ENCODE results near the gene CLEC4M.
"Not testable (repeated sequence)": the region's sequence is repeated elsewhere in the genome, so short reads cannot be mapped to it uniquely, and the experiment has no call there.

The CLEC4M gene

DNA sequence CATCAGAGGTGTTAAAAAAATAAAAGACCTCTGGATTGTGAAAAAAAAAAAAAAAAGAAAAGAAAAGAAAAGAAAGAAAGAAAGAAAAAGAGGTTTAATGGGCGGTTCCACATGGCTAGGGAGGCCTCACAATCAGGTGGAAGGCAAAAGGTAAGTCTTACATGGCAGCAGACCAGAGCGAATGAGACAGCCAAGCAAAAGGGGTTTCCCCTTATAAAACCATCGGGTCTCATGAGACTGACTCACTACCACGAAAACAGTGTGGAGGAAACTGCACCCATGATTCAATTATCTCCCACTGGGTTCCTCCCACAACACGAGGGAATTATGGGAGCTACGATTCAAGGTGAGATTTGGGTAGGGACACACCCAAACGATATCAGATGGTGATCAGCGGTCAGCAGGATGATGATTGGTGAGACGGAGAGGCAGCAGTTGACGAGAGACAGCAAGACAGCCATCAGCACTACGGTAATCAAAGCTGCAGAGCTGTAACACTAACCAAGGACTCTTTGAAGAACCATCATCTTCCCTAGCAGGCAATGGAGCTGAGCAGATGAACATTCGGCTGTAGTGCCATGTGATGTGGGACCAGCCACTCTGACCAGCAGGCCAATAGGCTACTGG lies 11.8 kb upstream of the CLEC4M start:
- Histone ChIP-seq H3K9me3 (ENCODE audit: control insufficient read depth, insufficient read depth, low read length) (no peaks in the 10 kb centered on the region), H3K36me3 (ENCODE audit: control insufficient read depth, insufficient read depth, low read length) (no peaks in the 10 kb centered on the region), H3K27ac (ENCODE audit: low read length) (no peak overlapping the region), H3K4me1 (ENCODE audit: control insufficient read depth, insufficient read depth, low read length) (peaks cover 3% of the 10 kb centered on the region; the same call in 1 of the 2 replicates), H3K4me3 (ENCODE audit: low read length) (no peak overlapping the region), H3K27me3 (ENCODE audit: control insufficient read depth, insufficient read depth, low read length) (no peaks in the 10 kb centered on the region)
- no CpG with 5 or more reads among the region's 12 CpGs for WGBS (ENCODE audit: insufficient coverage, insufficient read length)
- no peak for DNase-seq (ENCODE audit: low read depth, low spot score)

DNA sequence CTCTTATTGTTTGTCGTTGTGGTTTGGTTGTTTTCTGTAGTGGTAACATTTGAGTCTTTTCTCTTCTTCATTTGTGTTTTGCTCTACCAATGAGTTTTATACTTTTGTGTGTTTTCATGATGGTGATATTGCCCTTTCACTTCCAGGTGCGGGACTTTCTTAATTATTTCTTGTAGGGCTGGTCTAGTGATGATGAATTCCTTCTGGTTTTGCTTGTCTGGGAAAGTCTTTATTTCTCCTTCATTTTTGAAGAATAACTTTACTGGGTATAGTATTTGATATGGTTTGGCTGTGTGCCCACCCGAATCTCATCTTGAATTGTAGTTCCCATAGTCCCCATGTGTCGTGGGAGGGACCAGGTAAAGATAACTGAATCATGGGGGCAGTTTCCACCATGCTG lies 6.8 kb upstream of the CLEC4M start:
- no CpG with 5 or more reads among the region's 4 CpGs for WGBS (ENCODE audit: insufficient coverage, insufficient read length)
- no peaks in the 10 kb centered on the region for H3K4me1 ChIP-seq (ENCODE audit: control insufficient read depth, insufficient read depth, low read length)
- no peaks in the 10 kb centered on the region for H3K27me3 ChIP-seq (ENCODE audit: control insufficient read depth, insufficient read depth, low read length)
- 0 out of 2 replicates have a peak, but pooled peaks cover 2% of the 10 kb centered on the region for H3K9me3 ChIP-seq (ENCODE audit: control insufficient read depth, insufficient read depth, low read length)
- DNase-seq (ENCODE audit: low read depth, low spot score) = no peak
- no peak overlapping the region for H3K27ac ChIP-seq (ENCODE audit: low read length)
- H3K4me3 ChIP-seq (ENCODE audit: low read length) = no peak overlapping the region
- H3K36me3 ChIP-seq (ENCODE audit: control insufficient read depth, insufficient read depth, low read length) = no peaks in the 10 kb centered on the region

GRCh38 chr19:7757358-7757757 lies 5.7 kb upstream of the CLEC4M start:
- no peaks in the 10 kb centered on the region for H3K4me1 ChIP-seq (ENCODE audit: control insufficient read depth, insufficient read depth, low read length)
- WGBS (ENCODE audit: insufficient coverage, insufficient read length) = no CpG with 5 or more reads among the region's 3 CpGs
- H3K27me3 ChIP-seq (ENCODE audit: control insufficient read depth, insufficient read depth, low read length) = no peaks in the 10 kb centered on the region
- H3K4me3 ChIP-seq (ENCODE audit: low read length) = no peak overlapping the region
- no peaks in the 10 kb centered on the region for H3K36me3 ChIP-seq (ENCODE audit: control insufficient read depth, insufficient read depth, low read length)
- H3K27ac ChIP-seq (ENCODE audit: low read length) = no peak overlapping the region
- DNase-seq (ENCODE audit: low read depth, low spot score) = no peak
- 0 out of 2 replicates have a peak, but pooled peaks cover 2% of the 10 kb centered on the region for H3K9me3 ChIP-seq (ENCODE audit: control insufficient read depth, insufficient read depth, low read length)

GRCh38 chr19:7759156-7759555 lies 3.9 kb upstream of the CLEC4M start:
- no CpG with 5 or more reads among the region's 1 CpG for WGBS (ENCODE audit: insufficient coverage, insufficient read length)
- DNase-seq (ENCODE audit: low read depth, low spot score) = no peak
- no peaks in the 10 kb centered on the region for H3K4me1 ChIP-seq (ENCODE audit: control insufficient read depth, insufficient read depth, low read length)

DNA sequence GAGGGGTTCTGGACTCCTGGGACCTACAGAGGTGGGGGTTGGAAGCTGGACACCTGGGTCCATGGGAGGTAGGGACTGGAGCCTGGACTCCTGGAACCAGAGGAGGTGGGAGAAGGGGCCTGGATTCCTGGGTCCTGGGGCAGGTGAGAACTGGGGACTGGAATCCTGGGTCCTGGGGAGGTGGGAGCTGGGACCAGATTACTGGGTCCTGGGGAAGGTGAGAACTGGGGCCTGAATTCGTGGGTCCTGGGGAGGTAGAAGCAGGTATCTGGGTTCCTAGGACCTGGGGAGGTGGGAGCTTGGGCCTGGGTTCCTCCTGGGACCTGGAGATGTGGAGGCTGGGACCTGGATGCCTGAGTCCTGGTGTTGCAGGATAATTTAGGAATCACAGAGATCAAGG lies 653 bp downstream of the CLEC4M start:
- no peak overlapping the region for H3K4me3 ChIP-seq (ENCODE audit: low read length)
- H3K27me3 ChIP-seq (ENCODE audit: control insufficient read depth, insufficient read depth, low read length) = no peaks in the 10 kb centered on the region
- H3K27ac ChIP-seq (ENCODE audit: low read length) = no peak overlapping the region
- no peaks in the 10 kb centered on the region for H3K36me3 ChIP-seq (ENCODE audit: control insufficient read depth, insufficient read depth, low read length)
- no peak for DNase-seq (ENCODE audit: low read depth, low spot score)
- H3K9me3 ChIP-seq (ENCODE audit: control insufficient read depth, insufficient read depth, low read length) = no peaks in the 10 kb centered on the region
- no CpG with 5 or more reads among the region's 1 CpG for WGBS (ENCODE audit: insufficient coverage, insufficient read length)
- no peaks in the 10 kb centered on the region for H3K4me1 ChIP-seq (ENCODE audit: control insufficient read depth, insufficient read depth, low read length)

More at GRCh38 chr19:7759156-7759555, 3.9 kb upstream of the CLEC4M start:
- Histone ChIP-seq H3K36me3 (ENCODE audit: control insufficient read depth, insufficient read depth, low read length) (no peaks in the 10 kb centered on the region), H3K27ac (ENCODE audit: low read length) (no peak overlapping the region), H3K27me3 (ENCODE audit: control insufficient read depth, insufficient read depth, low read length) (no peaks in the 10 kb centered on the region), H3K9me3 (ENCODE audit: control insufficient read depth, insufficient read depth, low read length) (0 out of 2 replicates have a peak, but pooled peaks cover 2% of the 10 kb centered on the region), H3K4me3 (ENCODE audit: low read length) (no peak overlapping the region)

GRCh38 chr19:7764157-7764556 lies 1.1 kb downstream of the CLEC4M start:
- not testable (repeated sequence) for DNase-seq (ENCODE audit: low read depth, low spot score); H3K36me3 ChIP-seq (ENCODE audit: control insufficient read depth, insufficient read depth, low read length); H3K4me1 ChIP-seq (ENCODE audit: control insufficient read depth, insufficient read depth, low read length); H3K9me3 ChIP-seq (ENCODE audit: control insufficient read depth, insufficient read depth, low read length); H3K4me3 ChIP-seq (ENCODE audit: low read length); H3K27me3 ChIP-seq (ENCODE audit: control insufficient read depth, insufficient read depth, low read length); H3K27ac ChIP-seq (ENCODE audit: low read length)
- WGBS (ENCODE audit: insufficient coverage, insufficient read length) = no CpG with 5 or more reads among the region's 3 CpGs

GRCh38 chr19:7765043-7765442 lies 2.0 kb downstream of the CLEC4M start:
- H3K27me3 ChIP-seq (ENCODE audit: control insufficient read depth, insufficient read depth, low read length) = not testable (repeated sequence)
- WGBS (ENCODE audit: insufficient coverage, insufficient read length) = no CpG with 5 or more reads among the region's 2 CpGs

DNA sequence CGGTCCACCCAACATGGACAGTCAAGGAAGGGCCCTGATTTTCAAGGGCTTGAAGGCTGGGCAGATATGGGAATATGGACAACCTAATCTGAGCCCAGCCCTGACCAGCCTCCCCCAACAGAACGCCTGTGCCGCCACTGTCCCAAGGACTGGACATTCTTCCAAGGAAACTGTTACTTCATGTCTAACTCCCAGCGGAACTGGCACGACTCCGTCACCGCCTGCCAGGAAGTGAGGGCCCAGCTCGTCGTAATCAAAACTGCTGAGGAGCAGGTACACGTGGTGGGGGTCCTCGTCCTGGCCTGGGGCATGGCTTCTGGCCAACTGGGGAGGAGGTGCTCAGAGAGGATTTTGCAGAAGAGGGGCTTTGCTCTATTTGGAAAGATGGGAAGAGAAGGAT lies 3.5 kb downstream of the CLEC4M start:
- WGBS (ENCODE audit: insufficient coverage, insufficient read length) = no CpG with 5 or more reads among the region's 11 CpGs
- Histone ChIP-seq H3K36me3 (ENCODE audit: control insufficient read depth, insufficient read depth, low read length) (no peaks in the 10 kb centered on the region), H3K27ac (ENCODE audit: low read length) (no peak overlapping the region), H3K27me3 (ENCODE audit: control insufficient read depth, insufficient read depth, low read length) (no peaks in the 10 kb centered on the region), H3K4me3 (ENCODE audit: low read length) (no peak overlapping the region), H3K9me3 (ENCODE audit: control insufficient read depth, insufficient read depth, low read length) (no peaks in the 10 kb centered on the region), H3K4me1 (ENCODE audit: control insufficient read depth, insufficient read depth, low read length) (no peaks in the 10 kb centered on the region)
- no peak for DNase-seq (ENCODE audit: low read depth, low spot score)

More at GRCh38 chr19:7765043-7765442, 2.0 kb downstream of the CLEC4M start:
- not testable (repeated sequence) for H3K36me3 ChIP-seq (ENCODE audit: control insufficient read depth, insufficient read depth, low read length); H3K4me3 ChIP-seq (ENCODE audit: low read length); DNase-seq (ENCODE audit: low read depth, low spot score); H3K4me1 ChIP-seq (ENCODE audit: control insufficient read depth, insufficient read depth, low read length); H3K27ac ChIP-seq (ENCODE audit: low read length); H3K9me3 ChIP-seq (ENCODE audit: control insufficient read depth, insufficient read depth, low read length)

GRCh38 chr19:7767487-7767886 lies 4.4 kb downstream of the CLEC4M start:
- no peaks in the 10 kb centered on the region for H3K4me1 ChIP-seq (ENCODE audit: control insufficient read depth, insufficient read depth, low read length)
- no peaks in the 10 kb centered on the region for H3K9me3 ChIP-seq (ENCODE audit: control insufficient read depth, insufficient read depth, low read length)
- no peaks in the 10 kb centered on the region for H3K27me3 ChIP-seq (ENCODE audit: control insufficient read depth, insufficient read depth, low read length)
- WGBS (ENCODE audit: insufficient coverage, insufficient read length) = no CpG with 5 or more reads among the region's 4 CpGs
- no peak for DNase-seq (ENCODE audit: low read depth, low spot score)
- no peak overlapping the region for H3K4me3 ChIP-seq (ENCODE audit: low read length)
- no peaks in the 10 kb centered on the region for H3K36me3 ChIP-seq (ENCODE audit: control insufficient read depth, insufficient read depth, low read length)
- H3K27ac ChIP-seq (ENCODE audit: low read length) = no peak overlapping the region

DNA sequence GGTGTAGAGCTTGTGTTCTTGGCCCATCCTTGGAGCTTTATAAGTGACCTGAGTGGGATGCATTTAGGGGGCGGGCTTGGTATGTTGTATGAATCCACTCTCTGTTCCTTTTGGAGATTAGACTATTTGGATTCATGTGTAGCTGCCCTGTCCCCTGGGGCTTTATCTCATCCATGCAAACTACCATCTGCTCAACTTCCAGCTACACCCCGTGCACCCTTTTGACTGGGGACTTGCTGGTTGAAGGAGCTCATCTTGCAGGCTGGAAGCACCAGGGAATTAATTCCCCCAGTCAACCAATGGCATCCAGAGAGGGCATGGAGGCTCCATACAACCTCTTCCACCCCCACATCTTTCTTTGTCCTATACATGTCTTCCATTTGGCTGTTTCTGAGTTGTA lies 6.1 kb downstream of the CLEC4M start:
- H3K27ac ChIP-seq (ENCODE audit: low read length) = no peak overlapping the region
- no peaks in the 10 kb centered on the region for H3K4me1 ChIP-seq (ENCODE audit: control insufficient read depth, insufficient read depth, low read length)
- H3K27me3 ChIP-seq (ENCODE audit: control insufficient read depth, insufficient read depth, low read length) = no peaks in the 10 kb centered on the region
- H3K36me3 ChIP-seq (ENCODE audit: control insufficient read depth, insufficient read depth, low read length) = no peaks in the 10 kb centered on the region
- H3K4me3 ChIP-seq (ENCODE audit: low read length) = no peak overlapping the region
- no peak for DNase-seq (ENCODE audit: low read depth, low spot score)
- H3K9me3 ChIP-seq (ENCODE audit: control insufficient read depth, insufficient read depth, low read length) = no peaks in the 10 kb centered on the region
- WGBS (ENCODE audit: insufficient coverage, insufficient read length) = no CpG with 5 or more reads among the region's 2 CpGs

GRCh38 chr19:7771072-7771471 lies 8.0 kb downstream of the CLEC4M start:
- Histone ChIP-seq H3K27ac (ENCODE audit: low read length) (no peak overlapping the region), H3K36me3 (ENCODE audit: control insufficient read depth, insufficient read depth, low read length) (no peaks in the 10 kb centered on the region), H3K4me3 (ENCODE audit: low read length) (no peak overlapping the region), H3K9me3 (ENCODE audit: control insufficient read depth, insufficient read depth, low read length) (no peaks in the 10 kb centered on the region), H3K4me1 (ENCODE audit: control insufficient read depth, insufficient read depth, low read length) (no peaks in the 10 kb centered on the region), H3K27me3 (ENCODE audit: control insufficient read depth, insufficient read depth, low read length) (no peaks in the 10 kb centered on the region)
- DNase-seq (ENCODE audit: low read depth, low spot score) = no peak
- WGBS (ENCODE audit: insufficient coverage, insufficient read length) = no CpG with 5 or more reads among the region's 8 CpGs

All from iPS DF 6.9 (cell line).